Hematopoietic multipotent progenitor cell (in vitro differentiated cells): ENCODE data around the gene BCR. TPM values are rescaled to one million over a fixed set of nuclear protein-coding genes. Genes with fewer than 3 reads are reported as not detected.
A peak's percentile ranks its signal among the peaks of the same experiment; 100 is the strongest.

Experiments used
- DNase-seq, 3 donors: peaks; one replicate each; pipeline ENCODE4 v3.0.0-alpha.2; 2011 to 2015; ENCODE audit warnings: low read depth in 2 of 3, low spot score in 2 of 3
- total RNA-seq: library from RNA; depleted of rRNA; stranded (reverse); fragments of >200 nt; gene quantifications from one replicate; pipeline ENCODE4 v1.2.3, GENCODE V29; 2012

BCR gene
- total RNA-seq, 1 donor: 238 TPM

- DNase-seq: no peak
These were observed 77.8 kb downstream of the BCR start for GRCh38 chr22:23257889-23258825.

GRCh38 chr22:23258826-23259170 is 78.5 kb downstream of the BCR start:
- no peak for DNase-seq

- DNase-seq: no peak
These were observed 79.8 kb downstream of the BCR start for GRCh38 chr22:23259916-23260644.

- no peak for DNase-seq
These were observed 80.6 kb downstream of the BCR start for GRCh38 chr22:23260645-23261581.

GRCh38 chr22:23261900-23262450 is 81.7 kb downstream of the BCR start:
- DNase-seq: no peak

GRCh38 chr22:23262518-23263332 is 82.4 kb downstream of the BCR start:
- DNase-seq: no peak

- DNase-seq: peak in 1 of 3 donors; percentile 56
These were observed 83.6 kb downstream of the BCR start for GRCh38 chr22:23263651-23264555.

- no peak for DNase-seq
These were observed 84.5 kb downstream of the BCR start for GRCh38 chr22:23264610-23265367.

- no peak for DNase-seq
These were observed 85.0 kb downstream of the BCR start for GRCh38 chr22:23265368-23265700.

- DNase-seq: no peak
These were observed 86.5 kb downstream of the BCR start for GRCh38 chr22:23266780-23267179.

- no peak for DNase-seq
These were observed 87.1 kb downstream of the BCR start for GRCh38 chr22:23267226-23268043.

- DNase-seq: no peak
These were observed 87.9 kb downstream of the BCR start for GRCh38 chr22:23268139-23268712.

GRCh38 chr22:23268877-23269276 is 88.6 kb downstream of the BCR start:
- no peak for DNase-seq

GRCh38 chr22:23269441-23270211 is 89.3 kb downstream of the BCR start:
- DNase-seq: no peak

- no peak for DNase-seq
These were observed 90.0 kb downstream of the BCR start for GRCh38 chr22:23270212-23270733.
